GM12891 (cell line): Measurements from ENCODE around the gene SAP130.

ENCODE experiments used
- POLR2A ChIP-seq: IDR thresholded peaks from 2 replicates; pipeline ENCODE4 v1.6.1; 2011; ENCODE audit warnings: low read depth, low read length, control low read depth
- TAF1 ChIP-seq: IDR thresholded peaks from 2 replicates; pipeline ENCODE4 v1.6.1; 2011; ENCODE audit warnings: low read depth, low read length, control low read depth

- TF ChIP-seq POLR2A (no peak), TAF1 (no peak)
These were observed 86.4 kb downstream of the SAP130 start for GRCh38 chr2:127941461-127941860.
